Lower leg skin (tissue), 3 donors: Measurements from ENCODE around the gene PARP11.

Experiments
- POLR2A ChIP-seq, 2 donors: fragments of 450-650 bp; IDR thresholded peaks; one replicate each; pipeline ENCODE4 v1.6.1; 2016 to 2017; ENCODE audit warnings: antibody characterized with exemption in 2 of 2, mild to moderate bottlenecking in 1 of 2, moderate library complexity in 1 of 2
- TF ChIP-seq, protein P1 (sequence below), 3 donors: fragments of 450-650 bp; IDR thresholded peaks; one replicate each; pipeline ENCODE4 v1.5.1; 2016; ENCODE audit warnings: antibody characterized with exemption in 3 of 3, mild to moderate bottlenecking in 3 of 3, moderate library complexity in 2 of 3

- TF ChIP-seq, protein P1, sequence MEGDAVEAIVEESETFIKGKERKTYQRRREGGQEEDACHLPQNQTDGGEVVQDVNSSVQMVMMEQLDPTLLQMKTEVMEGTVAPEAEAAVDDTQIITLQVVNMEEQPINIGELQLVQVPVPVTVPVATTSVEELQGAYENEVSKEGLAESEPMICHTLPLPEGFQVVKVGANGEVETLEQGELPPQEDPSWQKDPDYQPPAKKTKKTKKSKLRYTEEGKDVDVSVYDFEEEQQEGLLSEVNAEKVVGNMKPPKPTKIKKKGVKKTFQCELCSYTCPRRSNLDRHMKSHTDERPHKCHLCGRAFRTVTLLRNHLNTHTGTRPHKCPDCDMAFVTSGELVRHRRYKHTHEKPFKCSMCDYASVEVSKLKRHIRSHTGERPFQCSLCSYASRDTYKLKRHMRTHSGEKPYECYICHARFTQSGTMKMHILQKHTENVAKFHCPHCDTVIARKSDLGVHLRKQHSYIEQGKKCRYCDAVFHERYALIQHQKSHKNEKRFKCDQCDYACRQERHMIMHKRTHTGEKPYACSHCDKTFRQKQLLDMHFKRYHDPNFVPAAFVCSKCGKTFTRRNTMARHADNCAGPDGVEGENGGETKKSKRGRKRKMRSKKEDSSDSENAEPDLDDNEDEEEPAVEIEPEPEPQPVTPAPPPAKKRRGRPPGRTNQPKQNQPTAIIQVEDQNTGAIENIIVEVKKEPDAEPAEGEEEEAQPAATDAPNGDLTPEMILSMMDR (IDR thresholded peaks at IDR 0.05) = peak in 1 of 3 donors; percentile 8
- no peak for TF ChIP-seq POLR2A (IDR thresholded peaks at IDR 0.05)
Observed at GRCh38 chr12:3803865-3804472, 69.2 kb downstream of the PARP11 start.
